Hypothalamus (tissue), 51 donors: ENCODE data around the gene MMS19.
"Not testable (repeated sequence)": the region's sequence is repeated elsewhere in the genome, so short reads cannot be mapped to it uniquely, and the experiment has no call there.

Experiments
- DNase-seq, 51 donors: peaks; one replicate each; lab custom pipeline; 2025; lab: John Stamatoyannopoulos, UW

The MMS19 gene

GRCh38 chr10:97505152-97505551 is 6.9 kb upstream of the MMS19 start:
- no peak for DNase-seq

DNA sequence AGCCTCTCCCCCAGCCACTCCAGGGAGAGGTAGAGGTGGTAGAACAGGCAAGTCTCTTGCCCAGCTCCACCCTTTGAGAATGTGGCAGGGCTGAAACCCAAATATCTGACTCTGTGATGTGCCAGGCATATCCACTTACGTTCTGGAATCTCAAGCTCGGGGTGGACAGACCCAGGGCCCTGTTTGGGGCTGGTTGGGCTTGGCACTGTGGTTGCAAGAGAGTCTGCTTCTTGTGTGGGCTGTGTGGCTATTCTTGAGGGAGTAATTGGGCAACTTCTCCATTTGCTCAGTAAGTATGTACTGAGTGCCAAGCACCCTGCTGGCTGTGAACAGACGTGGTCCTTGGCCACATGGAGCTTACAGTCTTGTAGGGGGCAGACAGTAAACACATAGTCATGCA is 5.2 kb upstream of the MMS19 start:
- DNase-seq: no peak

DNA sequence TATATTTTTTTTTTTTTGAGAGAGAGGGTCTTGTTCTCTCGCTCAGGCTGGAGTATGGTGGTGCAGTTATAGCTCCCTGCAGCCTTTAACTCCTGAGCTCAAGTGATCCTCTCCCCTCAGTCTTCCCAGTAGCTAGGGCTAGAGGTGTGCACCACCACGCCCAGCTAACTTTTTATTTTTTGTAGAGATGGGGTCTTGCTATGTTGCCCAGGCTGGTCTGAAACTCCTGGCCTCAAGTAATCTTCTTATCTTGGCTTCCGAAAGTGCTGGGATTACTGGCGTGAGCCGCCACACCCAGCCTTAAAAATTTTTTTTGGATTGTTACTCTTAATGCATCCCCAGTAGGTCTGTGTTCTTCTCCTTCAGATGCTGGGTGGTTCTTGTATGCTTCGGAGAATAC is 4.7 kb upstream of the MMS19 start:
- no peak for DNase-seq

- DNase-seq: no peak
Measured at GRCh38 chr10:97500297-97500575, 2.0 kb upstream of the MMS19 start.

DNA sequence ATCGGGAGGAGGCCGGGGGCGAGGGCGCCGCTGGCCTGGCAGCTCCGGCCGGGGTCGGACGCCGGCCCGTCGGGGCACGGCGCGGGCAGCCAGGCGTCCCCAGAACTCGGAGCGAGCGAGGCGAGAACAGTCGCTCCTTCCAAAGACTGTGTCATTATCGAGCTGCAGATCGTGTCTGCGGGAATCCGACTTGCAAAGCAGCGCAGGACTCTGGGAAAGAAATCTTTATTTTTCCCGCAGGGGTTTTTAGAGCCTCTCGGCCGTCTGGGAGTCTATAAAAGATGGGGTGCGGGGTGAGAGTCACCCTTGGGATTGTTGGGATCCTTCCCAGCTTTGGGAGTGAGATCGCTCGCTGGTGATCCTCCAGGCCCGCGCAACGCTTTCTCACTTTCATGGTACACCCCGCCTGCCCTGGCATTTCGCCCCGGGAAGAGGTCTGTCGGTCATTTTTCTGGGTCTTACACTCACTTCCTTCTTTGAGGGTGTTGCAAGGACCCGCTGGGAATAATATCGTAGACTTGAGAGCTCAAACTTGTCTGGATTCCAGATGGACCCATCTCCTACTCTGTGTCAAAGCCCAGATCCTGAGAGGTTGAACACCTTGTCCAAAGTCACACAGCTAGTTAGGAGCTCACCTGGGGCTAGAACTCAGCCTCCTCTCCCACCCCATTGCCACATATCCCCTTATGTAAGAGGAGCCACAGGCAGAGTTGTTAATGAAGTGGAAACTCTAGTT is 1.5 kb upstream of the MMS19 start:
- peak in 33 of 51 donors; percentile 12 to 75 (median 45) for DNase-seq

DNA sequence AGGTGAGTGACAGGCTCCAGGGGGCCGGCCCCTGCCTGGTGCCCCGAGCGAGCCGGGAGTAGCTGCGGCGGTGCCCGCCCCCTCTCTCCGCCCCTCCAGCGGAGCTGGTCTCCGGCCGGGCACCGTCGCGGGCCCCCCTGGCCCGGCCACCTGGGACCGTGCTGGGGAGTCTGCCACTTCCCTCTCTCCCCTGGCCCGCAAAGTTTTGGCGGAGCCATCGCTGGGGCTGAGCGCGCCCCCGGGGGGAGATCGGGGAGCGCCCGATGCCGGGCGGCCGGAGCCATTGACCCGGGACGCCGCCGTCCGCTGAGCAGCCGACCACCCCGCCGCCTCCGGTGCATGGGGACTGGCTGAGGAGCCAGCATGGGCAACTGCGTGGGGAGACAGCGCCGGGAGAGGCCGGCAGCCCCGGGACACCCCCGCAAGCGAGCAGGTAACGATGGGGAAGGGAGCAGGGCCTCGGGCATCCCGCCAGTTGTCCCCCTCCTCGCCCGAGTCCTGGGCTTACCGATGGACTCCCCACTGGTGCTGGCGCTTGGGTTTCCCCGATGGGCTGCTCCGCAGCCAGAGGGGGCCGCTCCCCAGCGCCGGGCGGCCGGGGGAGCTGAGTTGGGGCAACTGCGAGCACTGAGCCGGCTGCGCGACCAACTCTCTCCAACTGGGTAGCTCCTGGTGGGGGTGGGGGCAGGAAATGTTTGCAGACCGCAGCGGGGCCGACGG is 779 bp upstream of the MMS19 start, which contains the start of gene UBTD1:
TSS of gene UBTD1 (plus strand) at position 84 of the 720 bp plus-strand sequence. CDS start at position 364, 280 bp downstream.
- peak in 25 of 51 donors; percentile 12 to 82 (median 61) for DNase-seq

- peak in 46 of 51 donors; percentile 11 to 82 (median 60) for DNase-seq
Measured at GRCh38 chr10:97497572-97498075, 598 bp downstream of the MMS19 start.

GRCh38 chr10:97494863-97495506 is 3.2 kb downstream of the MMS19 start:
- no peak for DNase-seq

DNA sequence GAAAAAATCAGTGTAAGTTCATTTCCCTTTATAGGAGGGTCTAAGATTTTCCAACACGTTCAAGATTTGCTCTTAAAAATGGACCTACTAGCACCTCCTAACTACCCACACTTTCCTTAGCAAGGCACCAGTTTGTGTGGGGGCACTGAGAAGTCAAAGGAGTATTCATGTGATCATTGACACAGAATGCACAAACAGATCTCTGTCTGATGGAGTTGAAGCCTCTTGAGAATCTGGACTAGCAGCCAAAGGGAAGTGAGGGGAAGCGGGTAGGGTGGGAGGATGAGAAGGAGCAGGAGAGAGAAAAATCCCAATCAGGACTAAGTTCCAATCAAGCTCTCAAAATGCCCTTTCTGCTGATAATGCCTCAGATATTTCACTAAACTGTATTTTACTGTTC is 4.1 kb downstream of the MMS19 start:
- peak in 15 of 51 donors; percentile 10 to 69 (median 33) for DNase-seq

DNA sequence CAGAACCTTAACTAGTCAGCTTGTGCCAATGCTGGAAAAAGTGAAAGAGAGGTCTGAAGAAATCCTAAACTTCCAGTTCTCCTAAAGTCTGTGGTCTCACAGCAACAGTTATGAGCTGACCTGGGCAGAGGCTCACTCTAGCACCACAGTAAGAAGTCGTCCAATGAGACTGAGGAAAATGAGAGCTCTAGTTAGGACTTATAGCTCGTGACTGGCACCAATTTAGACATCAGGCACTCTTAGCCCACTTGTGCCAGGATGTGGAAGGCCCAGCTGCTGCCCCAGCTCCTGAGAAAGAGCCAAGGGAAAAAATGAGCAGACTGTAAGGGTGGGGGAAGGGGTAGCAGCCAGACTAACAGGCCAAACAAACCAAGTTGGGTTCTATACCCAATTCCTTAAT is 7.6 kb downstream of the MMS19 start:
- DNase-seq: peak in 27 of 51 donors; percentile 6 to 68 (median 37)

DNA sequence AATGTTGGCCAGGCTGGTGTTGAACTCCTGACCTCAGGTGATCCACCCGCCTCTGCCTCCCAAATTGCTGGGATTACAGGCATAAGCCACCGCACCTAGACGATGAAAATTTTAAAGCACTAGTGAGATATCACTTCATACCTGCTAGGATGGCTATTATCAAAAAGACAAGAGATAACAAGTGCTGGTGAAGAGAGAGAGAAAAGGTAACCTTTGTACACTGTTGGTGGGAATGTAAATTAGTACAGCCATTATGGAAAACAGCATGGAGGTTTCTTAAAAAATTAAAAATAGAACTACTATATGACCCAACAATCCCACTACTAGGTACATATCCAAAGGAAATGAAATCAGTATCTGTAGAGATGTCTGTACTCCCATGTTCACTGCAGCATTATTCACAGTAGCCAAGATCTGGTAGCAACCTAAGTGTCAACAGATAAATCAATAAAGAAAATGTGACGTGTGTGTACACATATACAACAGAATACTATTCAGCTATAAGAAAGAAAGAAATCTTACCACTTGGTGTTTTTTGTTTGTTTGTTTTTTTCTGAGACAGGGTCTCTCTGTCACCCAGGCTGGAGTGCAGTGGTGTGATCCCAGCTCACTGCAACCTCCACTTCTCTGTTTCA is 12.5 kb downstream of the MMS19 start:
- no peak for DNase-seq

DNA sequence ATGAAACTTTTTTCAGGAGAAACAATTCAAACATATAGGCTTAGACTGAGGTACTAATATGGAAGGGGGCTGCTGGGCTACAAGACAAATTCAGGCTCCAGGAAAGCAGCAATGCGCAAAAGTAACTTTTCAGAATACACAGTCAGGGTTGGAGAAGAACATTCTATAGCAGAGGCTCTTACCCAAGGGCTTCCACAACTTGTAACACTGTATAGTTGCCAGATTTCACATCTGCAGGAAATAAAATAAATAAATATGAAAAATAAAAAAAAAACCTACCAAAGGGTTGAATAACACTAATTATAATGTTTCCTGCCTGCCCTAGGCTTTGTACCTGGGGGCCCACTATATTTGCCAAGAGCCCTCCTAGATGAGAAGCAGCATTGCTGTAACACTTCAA is 14.3 kb downstream of the MMS19 start:
- DNase-seq: no peak

GRCh38 chr10:97483506-97483905 is 14.7 kb downstream of the MMS19 start:
- DNase-seq: no peak

GRCh38 chr10:97482381-97482780 is 15.8 kb downstream of the MMS19 start:
- DNase-seq: no peak

GRCh38 chr10:97481071-97481470 is 17.2 kb downstream of the MMS19 start:
- DNase-seq: no peak

DNA sequence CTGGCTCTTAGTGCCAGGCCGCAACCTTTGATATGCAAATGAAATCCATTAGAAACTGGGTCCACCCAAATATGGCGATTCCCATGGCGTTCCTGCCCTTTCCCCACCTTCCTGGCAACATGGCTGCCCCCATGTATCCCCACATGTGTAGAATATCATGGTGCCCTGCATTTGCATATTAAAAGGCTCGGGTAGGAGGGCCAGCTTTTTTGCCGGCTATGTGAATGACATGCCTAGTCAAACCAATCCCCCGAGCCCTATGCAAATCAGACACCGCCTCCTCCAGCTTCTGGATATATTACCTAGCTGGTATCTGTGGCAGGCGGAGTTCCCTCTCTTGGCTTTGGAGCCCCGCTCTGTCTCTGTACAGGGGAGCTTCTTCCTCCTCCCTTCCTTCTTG is 18.3 kb downstream of the MMS19 start:
- no peak for DNase-seq

GRCh38 chr10:97479410-97479809 is 18.8 kb downstream of the MMS19 start:
- DNase-seq: not testable (repeated sequence)

DNA sequence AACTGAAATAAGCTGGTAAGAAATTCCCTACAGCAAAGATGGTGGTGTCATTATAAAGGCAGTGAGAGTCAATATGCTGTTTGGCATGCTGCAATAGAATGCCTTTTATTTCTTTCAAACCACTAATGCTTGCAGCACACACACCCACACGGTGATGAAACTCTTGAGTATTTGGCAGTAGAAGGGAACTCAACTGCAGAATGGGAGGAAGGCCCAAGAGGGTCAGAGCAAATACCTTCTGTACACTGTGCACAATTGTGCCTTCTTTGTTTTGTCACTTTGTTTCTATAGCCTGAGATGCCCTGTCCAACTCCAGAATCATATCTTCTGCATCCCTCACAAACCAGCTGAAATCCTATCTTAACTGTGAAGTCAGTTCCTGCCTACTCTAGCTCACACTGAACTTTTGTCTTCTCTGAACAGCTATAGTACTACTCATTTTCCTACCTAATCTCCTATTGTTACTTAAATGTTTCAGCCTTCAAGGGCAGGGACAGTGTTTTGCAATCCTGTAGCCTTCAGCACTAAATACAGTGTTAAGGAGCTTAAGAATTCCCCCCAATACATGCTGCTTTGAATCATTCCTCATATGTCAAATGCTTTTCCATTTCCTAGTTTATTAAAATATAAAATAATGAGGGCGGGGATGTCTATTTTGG is 22.2 kb downstream of the MMS19 start:
- peak in 2 of 51 donors; percentile 11 to 16 for DNase-seq

- no peak for DNase-seq
Measured at GRCh38 chr10:97474918-97475317, 23.3 kb downstream of the MMS19 start.

DNA sequence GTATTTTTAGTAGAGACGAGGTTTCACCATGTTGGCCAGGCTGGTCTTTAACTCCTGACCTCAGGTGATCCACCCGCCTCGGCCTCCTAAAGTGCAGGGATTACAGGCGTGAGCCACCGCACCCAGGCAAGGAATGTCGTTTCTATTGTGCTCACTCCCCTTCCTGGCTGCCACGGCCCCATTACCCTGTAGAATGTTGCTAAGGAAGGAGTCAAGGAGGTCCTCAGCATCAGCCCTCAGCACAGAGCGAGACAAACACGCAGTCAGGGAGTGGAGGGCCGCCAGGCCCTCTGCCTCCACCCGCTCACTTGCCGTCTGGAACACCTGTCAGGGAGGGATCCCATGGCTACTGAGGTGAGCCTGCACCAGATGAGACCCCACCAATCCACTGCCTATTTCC is 29.4 kb downstream of the MMS19 start:
- DNase-seq: not testable (repeated sequence)
